Progenitor cell of endocrine pancreas (in vitro differentiated cells): ENCODE data around the gene CAMSAP1. TPM values are rescaled to one million over a fixed set of nuclear protein-coding genes. Genes with fewer than 3 reads are reported as not detected.

Experiments used
- DNase-seq: peaks from one replicate; pipeline ENCODE4 v3.0.0; 2021; ENCODE audit warnings: low spot score; ENCODE audit not compliant: unreplicated experiment
- H3K27ac Mint-ChIP-seq: 2 replicates; pipeline ENCODE4 v1.8.0; 2021; ENCODE audit warnings: mild to moderate bottlenecking, moderate library complexity, mixed read lengths
- H3K27me3 Mint-ChIP-seq: 2 replicates; pipeline ENCODE4 v1.8.0; 2021; ENCODE audit warnings: mixed read lengths
- H3K36me3 Mint-ChIP-seq: 2 replicates; pipeline ENCODE4 v1.8.0; 2022; ENCODE audit warnings: mixed read lengths; ENCODE audit not compliant: insufficient read depth
- H3K4me1 Mint-ChIP-seq: 2 replicates; pipeline ENCODE4 v1.8.0; 2021; ENCODE audit warnings: low read depth, mixed read lengths
- H3K4me3 Mint-ChIP-seq: 2 replicates; pipeline ENCODE4 v1.8.0; 2021; ENCODE audit warnings: low read depth, mild to moderate bottlenecking, moderate library complexity, mixed read lengths
- H3K9me3 Mint-ChIP-seq: 2 replicates; pipeline ENCODE4 v1.8.0; 2021; ENCODE audit warnings: low read depth, mixed read lengths
- CTCF ChIP-seq: fragments of 200-600 bp; sonication (generic); IDR thresholded peaks from one replicate; pipeline ENCODE4 v1.5.0; 2021; ENCODE audit warnings: antibody characterized with exemption, mild to moderate bottlenecking; ENCODE audit not compliant: unreplicated experiment
- total RNA-seq: library from RNA; stranded (reverse); gene quantifications from 2 replicates; pipeline ENCODE4 v1.2.1, GENCODE V29; 2021

CAMSAP1 gene
- total RNA-seq, 1 donor from 2014 or later: 82.2 TPM

GRCh38 chr9:135840539-135840938 lies 66.8 kb downstream of the CAMSAP1 start:
- Mint-ChIP-seq H3K27ac (no peak overlapping the region), H3K4me1 (peaks cover 5% of the 10 kb centered on the region), H3K4me3 (no peak overlapping the region)

GRCh38 chr9:135840107-135840506 lies 67.2 kb downstream of the CAMSAP1 start:
- no peak overlapping the region for H3K27ac Mint-ChIP-seq
- TF ChIP-seq CTCF: no peak
- H3K27me3 Mint-ChIP-seq: no peaks in the 10 kb centered on the region
- no peak for DNase-seq
- no peak overlapping the region for H3K4me3 Mint-ChIP-seq
- H3K4me1 Mint-ChIP-seq: peaks cover 5% of the 10 kb centered on the region
- H3K36me3 Mint-ChIP-seq: peaks cover 24% of the 10 kb centered on the region
- H3K9me3 Mint-ChIP-seq: peaks cover 13% of the 10 kb centered on the region

More at GRCh38 chr9:135840539-135840938, 66.8 kb downstream of the CAMSAP1 start:
- H3K36me3 Mint-ChIP-seq: peaks cover 28% of the 10 kb centered on the region
- no peak for TF ChIP-seq CTCF
- DNase-seq: no peak
- no peaks in the 10 kb centered on the region for H3K27me3 Mint-ChIP-seq
- peaks cover 18% of the 10 kb centered on the region for H3K9me3 Mint-ChIP-seq

GRCh38 chr9:135839516-135839915 lies 67.8 kb downstream of the CAMSAP1 start:
- H3K4me1 Mint-ChIP-seq: peaks cover 5% of the 10 kb centered on the region
- no peak for DNase-seq
- H3K27ac Mint-ChIP-seq: no peak overlapping the region
- H3K9me3 Mint-ChIP-seq: peaks cover 7% of the 10 kb centered on the region
- TF ChIP-seq CTCF: no peak
- H3K36me3 Mint-ChIP-seq: peaks cover 19% of the 10 kb centered on the region
- H3K4me3 Mint-ChIP-seq: no peak overlapping the region
- no peaks in the 10 kb centered on the region for H3K27me3 Mint-ChIP-seq

- Mint-ChIP-seq H3K36me3 (peaks cover 13% of the 10 kb centered on the region), H3K27me3 (no peaks in the 10 kb centered on the region), H3K4me3 (no peak overlapping the region), H3K9me3 (no peaks in the 10 kb centered on the region), H3K4me1 (peaks cover 8% of the 10 kb centered on the region), H3K27ac (no peak overlapping the region)
- TF ChIP-seq CTCF: no peak
- DNase-seq: no peak
Measured at GRCh38 chr9:135835131-135835530, 72.2 kb downstream of the CAMSAP1 start.

- H3K27me3 Mint-ChIP-seq: no peaks in the 10 kb centered on the region
- H3K27ac Mint-ChIP-seq: peak overlapping the region; percentile 26
- H3K9me3 Mint-ChIP-seq: no peaks in the 10 kb centered on the region
- H3K36me3 Mint-ChIP-seq: peaks cover 16% of the 10 kb centered on the region
- H3K4me1 Mint-ChIP-seq: peaks cover 8% of the 10 kb centered on the region
- no peak for DNase-seq
- TF ChIP-seq CTCF: no peak
- no peak overlapping the region for H3K4me3 Mint-ChIP-seq
Measured at GRCh38 chr9:135833864-135834263, 73.5 kb downstream of the CAMSAP1 start.
